ENCODE results near the gene NYNRIN. TPM values are rescaled to one million over a fixed set of nuclear protein-coding genes. Genes with fewer than 3 reads are reported as not detected.

NYNRIN gene
- total and polyA plus RNA-seq, 2 experiments from 2014 or later = 3.1 to 20.0 TPM

GRCh38 chr14:24369907-24370687 is 28.7 kb upstream of the NYNRIN start:
- H3K27me3 Mint-ChIP-seq (ENCODE audit: insufficient read depth, low read depth, poor library complexity) = peaks cover 20% of the 10 kb centered on the region
- H3K4me3 Mint-ChIP-seq = no peak overlapping the region
- Histone ChIP-seq H3K36me3 (ENCODE audit: insufficient read depth) (no peaks in the 10 kb centered on the region), H2AFZ (no peak overlapping the region), H3K9me2 (ENCODE audit: insufficient read depth) (peaks cover 4% of the 10 kb centered on the region; the same call in 1 of the 2 replicates), H3K4me2 (peak overlapping the region; percentile 99; the same call in 1 of the 2 replicates), H3K79me2 (replicated peaks; ENCODE audit: insufficient read depth) (no peaks in the 10 kb centered on the region), H3K4me3 (no peak overlapping the region), H3K4me1 (ENCODE audit: insufficient read depth) (peaks cover 13% of the 10 kb centered on the region; the same call in 1 of the 2 replicates), H3K27ac (ENCODE audit: low read depth) (no peak overlapping the region), H4K20me1 (replicated peaks; ENCODE audit: insufficient read depth) (no peaks in the 10 kb centered on the region), H3K27me3 (ENCODE audit: insufficient read depth) (peaks cover 9% of the 10 kb centered on the region; the same call in 1 of the 2 replicates), H3F3A (replicated peaks; ENCODE audit: low read depth) (0 out of 2 replicates have a peak, but pooled peaks cover 4% of the 10 kb centered on the region)
- no peak overlapping the region for H3K27ac Mint-ChIP-seq
- ATAC-seq (no peak), DNase-seq (ENCODE audit: low spot score) (no peak)
- peaks cover 21% of the 10 kb centered on the region for H3K4me1 Mint-ChIP-seq
- H3K36me3 Mint-ChIP-seq (ENCODE audit: low read depth) = peaks cover 14% of the 10 kb centered on the region
- H3K9me3 Mint-ChIP-seq = no peaks in the 10 kb centered on the region; the same call in 2 of the 3 replicates
- TF ChIP-seq CREB1 (CRISPR knock-in tag; IDR thresholded peaks at IDR 0.05; ENCODE audit: low read depth) = no peak
- TF ChIP-seq, protein P1, sequence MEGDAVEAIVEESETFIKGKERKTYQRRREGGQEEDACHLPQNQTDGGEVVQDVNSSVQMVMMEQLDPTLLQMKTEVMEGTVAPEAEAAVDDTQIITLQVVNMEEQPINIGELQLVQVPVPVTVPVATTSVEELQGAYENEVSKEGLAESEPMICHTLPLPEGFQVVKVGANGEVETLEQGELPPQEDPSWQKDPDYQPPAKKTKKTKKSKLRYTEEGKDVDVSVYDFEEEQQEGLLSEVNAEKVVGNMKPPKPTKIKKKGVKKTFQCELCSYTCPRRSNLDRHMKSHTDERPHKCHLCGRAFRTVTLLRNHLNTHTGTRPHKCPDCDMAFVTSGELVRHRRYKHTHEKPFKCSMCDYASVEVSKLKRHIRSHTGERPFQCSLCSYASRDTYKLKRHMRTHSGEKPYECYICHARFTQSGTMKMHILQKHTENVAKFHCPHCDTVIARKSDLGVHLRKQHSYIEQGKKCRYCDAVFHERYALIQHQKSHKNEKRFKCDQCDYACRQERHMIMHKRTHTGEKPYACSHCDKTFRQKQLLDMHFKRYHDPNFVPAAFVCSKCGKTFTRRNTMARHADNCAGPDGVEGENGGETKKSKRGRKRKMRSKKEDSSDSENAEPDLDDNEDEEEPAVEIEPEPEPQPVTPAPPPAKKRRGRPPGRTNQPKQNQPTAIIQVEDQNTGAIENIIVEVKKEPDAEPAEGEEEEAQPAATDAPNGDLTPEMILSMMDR (conservative IDR thresholded peaks at IDR 0.05; ENCODE audit: low read depth in 2 of 2) = no peak
- TF ChIP-seq, protein P2, sequence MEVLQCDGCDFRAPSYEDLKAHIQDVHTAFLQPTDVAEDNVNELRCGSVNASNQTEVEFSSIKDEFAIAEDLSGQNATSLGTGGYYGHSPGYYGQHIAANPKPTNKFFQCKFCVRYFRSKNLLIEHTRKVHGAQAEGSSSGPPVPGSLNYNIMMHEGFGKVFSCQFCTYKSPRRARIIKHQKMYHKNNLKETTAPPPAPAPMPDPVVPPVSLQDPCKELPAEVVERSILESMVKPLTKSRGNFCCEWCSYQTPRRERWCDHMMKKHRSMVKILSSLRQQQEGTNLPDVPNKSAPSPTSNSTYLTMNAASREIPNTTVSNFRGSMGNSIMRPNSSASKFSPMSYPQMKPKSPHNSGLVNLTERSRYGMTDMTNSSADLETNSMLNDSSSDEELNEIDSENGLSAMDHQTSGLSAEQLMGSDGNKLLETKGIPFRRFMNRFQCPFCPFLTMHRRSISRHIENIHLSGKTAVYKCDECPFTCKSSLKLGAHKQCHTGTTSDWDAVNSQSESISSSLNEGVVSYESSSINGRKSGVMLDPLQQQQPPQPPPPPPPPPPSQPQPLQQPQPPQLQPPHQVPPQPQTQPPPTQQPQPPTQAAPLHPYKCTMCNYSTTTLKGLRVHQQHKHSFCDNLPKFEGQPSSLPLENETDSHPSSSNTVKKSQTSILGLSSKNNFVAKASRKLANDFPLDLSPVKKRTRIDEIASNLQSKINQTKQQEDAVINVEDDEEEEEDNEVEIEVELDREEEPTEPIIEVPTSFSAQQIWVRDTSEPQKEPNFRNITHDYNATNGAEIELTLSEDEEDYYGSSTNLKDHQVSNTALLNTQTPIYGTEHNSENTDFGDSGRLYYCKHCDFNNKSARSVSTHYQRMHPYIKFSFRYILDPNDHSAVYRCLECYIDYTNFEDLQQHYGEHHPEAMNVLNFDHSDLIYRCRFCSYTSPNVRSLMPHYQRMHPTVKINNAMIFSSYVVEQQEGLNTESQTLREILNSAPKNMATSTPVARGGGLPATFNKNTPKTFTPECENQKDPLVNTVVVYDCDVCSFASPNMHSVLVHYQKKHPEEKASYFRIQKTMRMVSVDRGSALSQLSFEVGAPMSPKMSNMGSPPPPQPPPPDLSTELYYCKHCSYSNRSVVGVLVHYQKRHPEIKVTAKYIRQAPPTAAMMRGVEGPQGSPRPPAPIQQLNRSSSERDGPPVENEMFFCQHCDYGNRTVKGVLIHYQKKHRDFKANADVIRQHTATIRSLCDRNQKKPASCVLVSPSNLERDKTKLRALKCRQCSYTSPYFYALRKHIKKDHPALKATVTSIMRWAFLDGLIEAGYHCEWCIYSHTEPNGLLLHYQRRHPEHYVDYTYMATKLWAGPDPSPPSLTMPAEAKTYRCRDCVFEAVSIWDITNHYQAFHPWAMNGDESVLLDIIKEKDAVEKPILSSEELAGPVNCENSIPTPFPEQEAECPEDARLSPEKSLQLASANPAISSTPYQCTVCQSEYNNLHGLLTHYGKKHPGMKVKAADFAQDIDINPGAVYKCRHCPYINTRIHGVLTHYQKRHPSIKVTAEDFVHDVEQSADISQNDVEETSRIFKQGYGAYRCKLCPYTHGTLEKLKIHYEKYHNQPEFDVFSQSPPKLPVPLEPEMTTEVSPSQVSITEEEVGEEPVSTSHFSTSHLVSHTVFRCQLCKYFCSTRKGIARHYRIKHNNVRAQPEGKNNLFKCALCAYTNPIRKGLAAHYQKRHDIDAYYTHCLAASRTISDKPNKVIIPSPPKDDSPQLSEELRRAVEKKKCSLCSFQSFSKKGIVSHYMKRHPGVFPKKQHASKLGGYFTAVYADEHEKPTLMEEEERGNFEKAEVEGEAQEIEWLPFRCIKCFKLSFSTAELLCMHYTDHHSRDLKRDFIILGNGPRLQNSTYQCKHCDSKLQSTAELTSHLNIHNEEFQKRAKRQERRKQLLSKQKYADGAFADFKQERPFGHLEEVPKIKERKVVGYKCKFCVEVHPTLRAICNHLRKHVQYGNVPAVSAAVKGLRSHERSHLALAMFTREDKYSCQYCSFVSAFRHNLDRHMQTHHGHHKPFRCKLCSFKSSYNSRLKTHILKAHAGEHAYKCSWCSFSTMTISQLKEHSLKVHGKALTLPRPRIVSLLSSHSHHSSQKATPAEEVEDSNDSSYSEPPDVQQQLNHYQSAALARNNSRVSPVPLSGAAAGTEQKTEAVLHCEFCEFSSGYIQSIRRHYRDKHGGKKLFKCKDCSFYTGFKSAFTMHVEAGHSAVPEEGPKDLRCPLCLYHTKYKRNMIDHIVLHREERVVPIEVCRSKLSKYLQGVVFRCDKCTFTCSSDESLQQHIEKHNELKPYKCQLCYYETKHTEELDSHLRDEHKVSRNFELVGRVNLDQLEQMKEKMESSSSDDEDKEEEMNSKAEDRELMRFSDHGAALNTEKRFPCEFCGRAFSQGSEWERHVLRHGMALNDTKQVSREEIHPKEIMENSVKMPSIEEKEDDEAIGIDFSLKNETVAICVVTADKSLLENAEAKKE (CRISPR knock-in tag; IDR thresholded peaks at IDR 0.05) = no peak
- TF ChIP-seq POLR2AphosphoS5 (IDR thresholded peaks at IDR 0.05; ENCODE audit: low read depth) = no peak
- TF ChIP-seq ZNF331 (CRISPR knock-in tag; IDR thresholded peaks at IDR 0.05; ENCODE audit: low read depth) = no peak
- no peak for TF ChIP-seq EZH2 (IDR thresholded peaks at IDR 0.05; ENCODE audit: low read depth, unreplicated experiment)
- no peak for TF ChIP-seq ZNF114 (CRISPR knock-in tag; IDR thresholded peaks at IDR 0.05)
- TF ChIP-seq NANOG (IDR thresholded peaks at IDR 0.05; ENCODE audit: borderline replicate concordance) = no peak
- TF ChIP-seq, protein P3, sequence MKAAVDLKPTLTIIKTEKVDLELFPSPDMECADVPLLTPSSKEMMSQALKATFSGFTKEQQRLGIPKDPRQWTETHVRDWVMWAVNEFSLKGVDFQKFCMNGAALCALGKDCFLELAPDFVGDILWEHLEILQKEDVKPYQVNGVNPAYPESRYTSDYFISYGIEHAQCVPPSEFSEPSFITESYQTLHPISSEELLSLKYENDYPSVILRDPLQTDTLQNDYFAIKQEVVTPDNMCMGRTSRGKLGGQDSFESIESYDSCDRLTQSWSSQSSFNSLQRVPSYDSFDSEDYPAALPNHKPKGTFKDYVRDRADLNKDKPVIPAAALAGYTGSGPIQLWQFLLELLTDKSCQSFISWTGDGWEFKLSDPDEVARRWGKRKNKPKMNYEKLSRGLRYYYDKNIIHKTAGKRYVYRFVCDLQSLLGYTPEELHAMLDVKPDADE (IDR thresholded peaks at IDR 0.05) = no peak
- TF ChIP-seq STAT1 (IDR thresholded peaks at IDR 0.05; ENCODE audit: unreplicated experiment) = no peak
- TF ChIP-seq JUNB (IDR thresholded peaks at IDR 0.05; ENCODE audit: unreplicated experiment) = no peak
- no peak for TF ChIP-seq EZH2phosphoT487 (IDR thresholded peaks at IDR 0.05; ENCODE audit: unreplicated experiment)
- TF ChIP-seq, protein P4, sequence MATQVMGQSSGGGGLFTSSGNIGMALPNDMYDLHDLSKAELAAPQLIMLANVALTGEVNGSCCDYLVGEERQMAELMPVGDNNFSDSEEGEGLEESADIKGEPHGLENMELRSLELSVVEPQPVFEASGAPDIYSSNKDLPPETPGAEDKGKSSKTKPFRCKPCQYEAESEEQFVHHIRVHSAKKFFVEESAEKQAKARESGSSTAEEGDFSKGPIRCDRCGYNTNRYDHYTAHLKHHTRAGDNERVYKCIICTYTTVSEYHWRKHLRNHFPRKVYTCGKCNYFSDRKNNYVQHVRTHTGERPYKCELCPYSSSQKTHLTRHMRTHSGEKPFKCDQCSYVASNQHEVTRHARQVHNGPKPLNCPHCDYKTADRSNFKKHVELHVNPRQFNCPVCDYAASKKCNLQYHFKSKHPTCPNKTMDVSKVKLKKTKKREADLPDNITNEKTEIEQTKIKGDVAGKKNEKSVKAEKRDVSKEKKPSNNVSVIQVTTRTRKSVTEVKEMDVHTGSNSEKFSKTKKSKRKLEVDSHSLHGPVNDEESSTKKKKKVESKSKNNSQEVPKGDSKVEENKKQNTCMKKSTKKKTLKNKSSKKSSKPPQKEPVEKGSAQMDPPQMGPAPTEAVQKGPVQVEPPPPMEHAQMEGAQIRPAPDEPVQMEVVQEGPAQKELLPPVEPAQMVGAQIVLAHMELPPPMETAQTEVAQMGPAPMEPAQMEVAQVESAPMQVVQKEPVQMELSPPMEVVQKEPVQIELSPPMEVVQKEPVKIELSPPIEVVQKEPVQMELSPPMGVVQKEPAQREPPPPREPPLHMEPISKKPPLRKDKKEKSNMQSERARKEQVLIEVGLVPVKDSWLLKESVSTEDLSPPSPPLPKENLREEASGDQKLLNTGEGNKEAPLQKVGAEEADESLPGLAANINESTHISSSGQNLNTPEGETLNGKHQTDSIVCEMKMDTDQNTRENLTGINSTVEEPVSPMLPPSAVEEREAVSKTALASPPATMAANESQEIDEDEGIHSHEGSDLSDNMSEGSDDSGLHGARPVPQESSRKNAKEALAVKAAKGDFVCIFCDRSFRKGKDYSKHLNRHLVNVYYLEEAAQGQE (IDR thresholded peaks at IDR 0.05; ENCODE audit: unreplicated experiment) = no peak

Data from GM23338 (cell line).